SK-N-SH (cell line): Measurements from ENCODE around the gene SPDYE3. TPM values are rescaled to one million over a fixed set of nuclear protein-coding genes. Genes with fewer than 3 reads are reported as not detected.
"Not testable (repeated sequence)": the region's sequence is repeated elsewhere in the genome, so short reads cannot be mapped to it uniquely, and the experiment has no call there.

Experiments
- CTCF ChIA-PET: fragments of 300-600, 350-600 bp; formaldehyde crosslinking; extraction: SDS; loops from one replicate; lab custom pipeline; 2021; lab: Yijun Ruan, JAX
- POLR2A ChIA-PET: fragments of 350-600 bp; sonication (Branson Sonifier 250); formaldehyde crosslinking; extraction: SDS; loops from one replicate; lab custom pipeline; 2020; ENCODE audit warnings: antibody characterized with exemption, inconsistent platforms; lab: Yijun Ruan, JAX
- DNase-seq: peaks from one replicate; pipeline ENCODE4 v3.0.0; 2012
- H2AFZ ChIP-seq: fragments of 200-600 bp; sonication (generic); 2 replicates; pipeline ENCODE4 v1.8.1; 2016; ENCODE audit warnings: antibody characterized with exemption, mild to moderate bottlenecking, low read depth
- H3F3A ChIP-seq: fragments of 200-600 bp; sonication (generic); replicated peaks from 2 replicates; pipeline ENCODE3; 2016; ENCODE audit warnings: antibody characterized with exemption, mild to moderate bottlenecking; ENCODE audit not compliant: insufficient read depth
- H3K27ac ChIP-seq, 2 experiments: fragments of 200-500 bp in 1 of 2; fragments of 200-600 bp in 1 of 2; sonication (Bioruptor generic) in 1 of 2; sonication (generic), shearing (Covaris generic) in 1 of 2; 2 replicates each; pipeline versions ENCODE4 v1.5.1 to v1.6.1; 2014 to 2016; ENCODE audit warnings: low read depth in 2 of 2, inconsistent platforms in 1 of 2, low read length in 1 of 2, mild to moderate bottlenecking in 1 of 2, mixed read lengths in 1 of 2
- H3K27me3 ChIP-seq: fragments of 200-600 bp; sonication (generic), shearing (Covaris generic); 2 replicates; pipeline ENCODE4 v1.6.1; 2016; ENCODE audit warnings: mixed run types; ENCODE audit not compliant: insufficient read depth
- H3K36me3 ChIP-seq, 2 experiments: fragments of 200-500 bp in 1 of 2; fragments of 200-600 bp in 1 of 2; sonication (Bioruptor generic) in 1 of 2; sonication (generic) in 1 of 2; replicated peaks in 1 of 2; 2 replicates each; pipeline versions ENCODE3 to v1.5.1; 2014 to 2016; ENCODE audit warnings: low read length in 1 of 2, mild to moderate bottlenecking in 1 of 2; ENCODE audit not compliant: insufficient read depth in 2 of 2, control insufficient read depth in 1 of 2
- H3K4me1 ChIP-seq, 2 experiments: fragments of 200-500 bp in 1 of 2; fragments of 200-600 bp in 1 of 2; sonication (Bioruptor generic) in 1 of 2; sonication (generic), shearing (Covaris generic) in 1 of 2; 2 replicates each; pipeline versions ENCODE4 v1.5.1 to v1.6.1; 2014 to 2016; ENCODE audit warnings: low read depth in 1 of 2, low read length in 1 of 2, mixed run types in 1 of 2; ENCODE audit not compliant: insufficient read depth in 2 of 2, control insufficient read depth in 1 of 2
- H3K4me2 ChIP-seq: fragments of 200-600 bp; sonication (generic), shearing (Covaris generic); 2 replicates; pipeline ENCODE4 v1.6.1; 2017; ENCODE audit warnings: mixed run types
- H3K4me3 ChIP-seq, 2 experiments: fragments of 200-500 bp in 1 of 2; fragments of 200-600 bp in 1 of 2; sonication (Bioruptor generic) in 1 of 2; sonication (generic), shearing (Covaris generic) in 1 of 2; 2 replicates each; pipeline versions ENCODE4 v1.5.1 to v1.8.1; 2014 to 2016; ENCODE audit warnings: low read depth in 2 of 2, inconsistent platforms in 1 of 2, low read length in 1 of 2, mild to moderate bottlenecking in 1 of 2, mixed read lengths in 1 of 2, moderate library complexity in 1 of 2
- H3K79me2 ChIP-seq: fragments of 200-600 bp; sonication (generic); 2 replicates; pipeline ENCODE4 v1.8.1; 2017; ENCODE audit warnings: mild to moderate bottlenecking; ENCODE audit not compliant: insufficient read depth
- H3K9ac ChIP-seq: fragments of 200-600 bp; sonication (generic); 2 replicates; pipeline ENCODE4 v1.6.1; 2017; ENCODE audit warnings: mixed run types
- H3K9me2 ChIP-seq: fragments of 200-600 bp; sonication (generic); 2 replicates; pipeline ENCODE4 v1.6.1; 2017; ENCODE audit warnings: mixed run types
- H3K9me3 ChIP-seq: fragments of 200-600 bp; sonication (generic); 2 replicates; pipeline ENCODE4 v1.6.1; 2017; ENCODE audit warnings: mixed run types, mild to moderate bottlenecking, moderate library complexity
- H4K20me1 ChIP-seq: fragments of 200-600 bp; sonication (generic); 2 replicates; pipeline ENCODE4 v1.6.1; 2017; ENCODE audit warnings: mild to moderate bottlenecking, mixed run types; ENCODE audit not compliant: insufficient read depth
- CHD2 ChIP-seq: fragments of 150-350 bp; IDR thresholded peaks from 2 replicates; pipeline ENCODE4 v1.6.1; 2018; ENCODE audit warnings: low read length; ENCODE audit not compliant: partially characterized antibody
- CTCF ChIP-seq: fragments of 200-600 bp; sonication (generic); IDR thresholded peaks from 2 replicates; pipeline ENCODE4 v1.6.1; 2017; ENCODE audit warnings: antibody characterized with exemption, mild to moderate bottlenecking, moderate library complexity
- ELF1 ChIP-seq: IDR thresholded peaks from 2 replicates; pipeline ENCODE4 v1.4.0; 2012
- FOXJ3 ChIP-seq: sonication (generic); formaldehyde crosslinking; IDR thresholded peaks from 2 replicates; pipeline ENCODE4 v1.5.1; 2020; ENCODE audit warnings: mild to moderate bottlenecking, missing genetic modification reagents
- FOXM1 ChIP-seq: IDR thresholded peaks from 2 replicates; pipeline ENCODE4 v1.4.0; 2012; ENCODE audit warnings: low read depth, mild to moderate bottlenecking
- GABPA ChIP-seq: IDR thresholded peaks from 2 replicates; pipeline ENCODE4 v1.4.0; 2012; ENCODE audit warnings: low read depth, mild to moderate bottlenecking
- IRF3 ChIP-seq: fragments of 150-350 bp; IDR thresholded peaks from 2 replicates; pipeline ENCODE4 v1.6.1; 2016; ENCODE audit warnings: mild to moderate bottlenecking, low read depth, low read length
- MAX ChIP-seq: IDR thresholded peaks from 2 replicates; pipeline ENCODE4 v1.4.0; 2012; ENCODE audit warnings: low read depth
- MXI1 ChIP-seq: IDR thresholded peaks from 2 replicates; pipeline ENCODE4 v1.6.1; 2012; ENCODE audit warnings: mild to moderate bottlenecking, low read depth, low read length, improper control_type of control experiment
- NFIC ChIP-seq: IDR thresholded peaks from 2 replicates; pipeline ENCODE4 v1.4.0; 2012; ENCODE audit warnings: borderline replicate concordance
- NRF1 ChIP-seq: IDR thresholded peaks from 2 replicates; pipeline ENCODE4 v1.6.1; 2012; ENCODE audit warnings: low read depth, mild to moderate bottlenecking, low read length
- PBX3 ChIP-seq: IDR thresholded peaks from 2 replicates; pipeline ENCODE4; 2012
- POLR2AphosphoS5 ChIP-seq: IDR thresholded peaks from 2 replicates; pipeline ENCODE4 v1.6.1; 2012; ENCODE audit warnings: low read depth, low read length
- RAD21 ChIP-seq: IDR thresholded peaks from 2 replicates; pipeline ENCODE4 v1.6.1; 2012; ENCODE audit warnings: mild to moderate bottlenecking, low read length
- RFX5 ChIP-seq: IDR thresholded peaks from 2 replicates; pipeline ENCODE4 v1.6.1; 2012; ENCODE audit warnings: mild to moderate bottlenecking, improper control_type of control experiment, low read length
- RXRA ChIP-seq: IDR thresholded peaks from 2 replicates; pipeline ENCODE4 v1.4.0; 2012; ENCODE audit warnings: low read depth, mild to moderate bottlenecking, borderline replicate concordance
- TAF1 ChIP-seq: IDR thresholded peaks from 2 replicates; pipeline ENCODE4 v1.6.1; 2012; ENCODE audit warnings: low read depth, mild to moderate bottlenecking, low read length, moderate library complexity, borderline replicate concordance
- USF1 ChIP-seq: IDR thresholded peaks from 2 replicates; pipeline ENCODE4 v1.4.0; 2012; ENCODE audit warnings: low read depth, borderline replicate concordance
- ZBTB33 ChIP-seq: IDR thresholded peaks from 2 replicates; pipeline ENCODE4 v1.4.0; 2012; ENCODE audit warnings: low read depth, borderline replicate concordance
- WGBS: methylation state at CpG from one replicate; pipeline ENCODE4 v1.1.6; 2017; ENCODE audit warnings: low lambda C conversion rate; 5-methylcytosine and 5-hydroxymethylcytosine counted together
- polyA plus RNA-seq, 3 experiments: library from polyadenylated mRNA; depleted of rRNA; stranded (reverse); fragments of >200 nt; gene quantifications; 2 replicates each; pipeline ENCODE4 v1.2.3, GENCODE V29; 2012

Gene SPDYE3
- polyA plus RNA-seq, 1 of the 3 experiments (the other 2 are of a cell fraction) = not detected

GRCh38 chr7:100267648-100268047, 39.9 kb upstream of the SPDYE3 start:
- Histone ChIP-seq H3K9ac (no peak overlapping the region), H3K4me1 (peaks cover 7 to 8% of the 10 kb centered on the region in 2 experiments; a peak in 1 of 4 replicates), H3K9me3 (no peaks in the 10 kb centered on the region), H3K4me2 (no peak overlapping the region), H3K4me3 (no peak overlapping the region), H2AFZ (no peak overlapping the region), H3K27me3 (no peaks in the 10 kb centered on the region), H3K9me2 (no peaks in the 10 kb centered on the region), H4K20me1 (peaks cover 53% of the 10 kb centered on the region), H3K27ac (no peak overlapping the region), H3F3A (peaks cover 3% of the 10 kb centered on the region), H3K79me2 (peaks cover 70% of the 10 kb centered on the region), H3K36me3 (peaks cover 0 to 3% of the 10 kb centered on the region in 2 experiments)
- TF ChIP-seq USF1 = no peak
- TF ChIP-seq GABPA = no peak
- no peak for TF ChIP-seq ZBTB33
- TF ChIP-seq MXI1 = no peak
- TF ChIP-seq MAX = no peak
- no peak for TF ChIP-seq PBX3
- no peak for TF ChIP-seq FOXJ3 (CRISPR knock-in tag)
- no peak for TF ChIP-seq IRF3
- no peak for TF ChIP-seq NFIC
- no peak for TF ChIP-seq ELF1
- TF ChIP-seq TAF1 = no peak
- TF ChIP-seq CHD2 = no peak
- no peak for TF ChIP-seq FOXM1
- TF ChIP-seq RXRA = no peak
- TF ChIP-seq RFX5 = no peak
- TF ChIP-seq POLR2AphosphoS5 = no peak
- TF ChIP-seq CTCF = no peak
- no peak for TF ChIP-seq NRF1
- no peak for TF ChIP-seq RAD21
- POLR2A ChIA-PET = interaction anchor here (0.7 kb wide), 1 partner anchor 46 kb away, joined by 3 read pairs; no protein-coding TSS in a partner anchor
- CTCF ChIA-PET = interaction anchor here (0.8 to 1.9 kb wide), 2 partner anchors 78 to 110 kb away, joined by 3 to 7 read pairs; no protein-coding TSS in a partner anchor
- no peak for DNase-seq
- 94% methylated on average over 6 of the region's 6 CpGs for WGBS

GRCh38 chr7:100268882-100269281, 38.6 kb upstream of the SPDYE3 start:
- H3K27me3 ChIP-seq, H3K36me3 ChIP-seq, DNase-seq, H3F3A ChIP-seq, H2AFZ ChIP-seq, H3K9me3 ChIP-seq, H3K4me2 ChIP-seq, H3K9ac ChIP-seq, H3K4me3 ChIP-seq, H3K4me1 ChIP-seq, H3K27ac ChIP-seq, H3K9me2 ChIP-seq, POLR2A ChIA-PET: not testable (repeated sequence)
- WGBS = 95% methylated on average over 11 of the region's 11 CpGs
- peaks cover 58% of the 10 kb centered on the region for H3K79me2 ChIP-seq
- peaks cover 48% of the 10 kb centered on the region for H4K20me1 ChIP-seq
- CTCF ChIA-PET = interaction anchor here (1.9 kb wide), 1 partner anchor 76 kb away, joined by 7 read pairs; no protein-coding TSS in a partner anchor
